Endothelial cell (in vitro differentiated cells): ENCODE measurements around the gene CUX1. TPM values are rescaled to one million over a fixed set of nuclear protein-coding genes. Genes with fewer than 3 reads are reported as not detected.

Experiments
- DNase-seq: peaks from one replicate; pipeline ENCODE4 v3.0.0; 2021; ENCODE audit warnings: low spot score
- H3K27ac Mint-ChIP-seq: one replicate; pipeline ENCODE4 v1.8.0; 2021; ENCODE audit warnings: mixed read lengths, inconsistent platforms; ENCODE audit not compliant: unreplicated experiment
- H3K27me3 Mint-ChIP-seq: one replicate; pipeline ENCODE4 v1.8.0; 2021; ENCODE audit warnings: mild to moderate bottlenecking, moderate library complexity, mixed read lengths, inconsistent platforms; ENCODE audit not compliant: unreplicated experiment
- H3K36me3 Mint-ChIP-seq: one replicate; pipeline ENCODE4 v1.8.0; 2021; ENCODE audit warnings: mild to moderate bottlenecking, low read depth, mixed read lengths, inconsistent platforms; ENCODE audit not compliant: unreplicated experiment
- H3K4me1 Mint-ChIP-seq: one replicate; pipeline ENCODE4 v1.8.0; 2021; ENCODE audit warnings: mild to moderate bottlenecking, mixed read lengths, inconsistent platforms; ENCODE audit not compliant: unreplicated experiment
- H3K4me3 Mint-ChIP-seq: one replicate; pipeline ENCODE4 v1.8.0; 2021; ENCODE audit warnings: mild to moderate bottlenecking, mixed read lengths, inconsistent platforms; ENCODE audit not compliant: unreplicated experiment
- H3K9me3 Mint-ChIP-seq: one replicate; pipeline ENCODE4 v1.8.0; 2021; ENCODE audit warnings: mixed read lengths, inconsistent platforms; ENCODE audit not compliant: unreplicated experiment
- CTCF ChIP-seq: fragments of 200-600 bp; sonication (generic); IDR thresholded peaks from one replicate; pipeline ENCODE4 v1.5.0; 2021; ENCODE audit warnings: antibody characterized with exemption; ENCODE audit not compliant: unreplicated experiment
- total RNA-seq: library from RNA; stranded (reverse); fragmentation: NEBNext Ultra II Directional; extraction: Animal tissue kit (Norgen Biotek cat#: 25700); gene quantifications from one replicate; pipeline ENCODE4 v1.2.1, GENCODE V29; 2021; ENCODE audit not compliant: unreplicated experiment

Gene CUX1
- total RNA-seq, 1 donor from 2014 or later = 43.7 TPM

GRCh38 chr7:101922631-101923601 lies 105.5 kb downstream of the CUX1 start:
- Mint-ChIP-seq H3K27ac (no peak overlapping the region), H3K4me3 (no peak overlapping the region)

GRCh38 chr7:101923602-101923985 lies 106.2 kb downstream of the CUX1 start:
- Mint-ChIP-seq H3K9me3 (no peaks in the 10 kb centered on the region), H3K27ac (no peak overlapping the region), H3K36me3 (peaks cover 8% of the 10 kb centered on the region), H3K4me1 (no peaks in the 10 kb centered on the region), H3K27me3 (peaks cover 7% of the 10 kb centered on the region), H3K4me3 (no peak overlapping the region)
- no peak for DNase-seq
- TF ChIP-seq CTCF = no peak

More at GRCh38 chr7:101922631-101923601, 105.5 kb downstream of the CUX1 start:
- Mint-ChIP-seq H3K4me1 (no peaks in the 10 kb centered on the region), H3K27me3 (peaks cover 7% of the 10 kb centered on the region), H3K9me3 (no peaks in the 10 kb centered on the region), H3K36me3 (peaks cover 8% of the 10 kb centered on the region)
- TF ChIP-seq CTCF = no peak
- DNase-seq = no peak

GRCh38 chr7:101924171-101924570 lies 106.7 kb downstream of the CUX1 start:
- H3K4me3 Mint-ChIP-seq = no peak overlapping the region
- H3K36me3 Mint-ChIP-seq = peaks cover 8% of the 10 kb centered on the region
- no peaks in the 10 kb centered on the region for H3K9me3 Mint-ChIP-seq
- no peaks in the 10 kb centered on the region for H3K4me1 Mint-ChIP-seq
- DNase-seq = no peak
- no peak overlapping the region for H3K27ac Mint-ChIP-seq
- no peak for TF ChIP-seq CTCF
- peaks cover 7% of the 10 kb centered on the region for H3K27me3 Mint-ChIP-seq

DNA sequence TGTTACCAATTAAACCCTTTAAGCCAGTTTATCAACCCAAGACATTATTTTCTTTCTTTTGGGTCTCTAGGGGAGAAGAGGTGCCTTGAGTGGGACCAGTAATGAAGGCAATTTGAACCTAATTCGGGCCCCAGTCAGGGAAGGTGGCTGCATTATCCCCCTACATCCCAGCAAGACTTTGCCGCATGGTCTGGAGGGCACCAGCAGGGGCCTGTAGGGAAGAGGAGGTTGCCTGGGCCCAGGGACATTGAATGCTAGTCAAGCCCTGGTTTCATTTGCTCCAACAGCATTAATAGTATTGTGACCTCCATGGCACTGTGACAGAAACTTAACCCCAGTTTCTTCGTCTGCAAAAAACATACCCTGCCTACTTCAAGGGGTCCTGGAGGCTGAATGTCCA lies 108.8 kb downstream of the CUX1 start:
- Mint-ChIP-seq H3K9me3 (no peaks in the 10 kb centered on the region), H3K4me3 (no peak overlapping the region), H3K36me3 (peaks cover 4% of the 10 kb centered on the region), H3K27ac (no peak overlapping the region), H3K4me1 (no peaks in the 10 kb centered on the region), H3K27me3 (peaks cover 3% of the 10 kb centered on the region)
- no peak for TF ChIP-seq CTCF
- DNase-seq = no peak

- H3K36me3 Mint-ChIP-seq = peaks cover 4% of the 10 kb centered on the region
- no peaks in the 10 kb centered on the region for H3K9me3 Mint-ChIP-seq
- no peak for TF ChIP-seq CTCF
- peaks cover 3% of the 10 kb centered on the region for H3K27me3 Mint-ChIP-seq
- H3K27ac Mint-ChIP-seq = peak overlapping the region; percentile 77
- DNase-seq = no peak
- H3K4me3 Mint-ChIP-seq = no peak overlapping the region
- no peaks in the 10 kb centered on the region for H3K4me1 Mint-ChIP-seq
Measured at GRCh38 chr7:101927389-101927788, 110.0 kb downstream of the CUX1 start.
